ENCODE data around the gene GNMT.
"Not testable (repeated sequence)": the region's sequence is repeated elsewhere in the genome, so short reads cannot be mapped to it uniquely, and the experiment has no call there.

GNMT gene

DNA sequence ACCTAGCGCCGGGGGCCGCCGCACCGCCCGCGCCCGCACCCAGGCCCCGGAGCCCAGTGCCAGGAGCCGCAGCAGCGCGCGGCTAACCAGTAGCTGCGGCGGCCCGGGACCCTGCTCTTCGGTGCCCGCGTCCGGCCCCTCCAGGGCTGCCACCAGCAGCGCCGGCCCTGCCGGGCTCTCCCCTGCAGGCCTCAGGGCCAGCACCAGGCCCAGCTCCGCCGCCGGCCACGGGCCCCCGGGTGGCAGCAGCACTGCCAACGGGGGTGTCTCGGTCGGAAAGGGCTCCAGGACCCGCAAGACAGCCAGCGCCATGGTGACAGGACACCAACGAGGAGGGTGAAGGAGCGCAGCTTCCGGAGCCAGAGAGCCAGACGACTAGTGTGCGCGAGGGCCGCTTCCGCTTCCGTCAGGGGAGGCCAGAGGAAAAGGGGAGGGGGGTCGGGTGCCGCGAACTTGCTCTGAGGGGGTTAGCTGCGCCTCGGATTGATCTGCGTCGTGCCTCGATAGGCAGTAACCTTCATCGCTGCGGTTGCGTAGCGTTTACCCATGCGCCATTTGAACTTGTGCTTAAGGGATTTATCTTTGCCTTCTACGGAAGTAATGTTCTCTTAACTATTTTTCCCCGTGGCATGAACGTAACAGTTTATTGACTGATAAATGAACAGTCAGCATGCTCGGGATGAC, 18.4 kb downstream of the GNMT start, which contains the start of gene PEX6:
PEX6 (minus strand) TSS at position 343 of the 684 bp plus-strand sequence; CDS start at position 312, 31 bp downstream.
- DNase-seq: peak; percentile 92

GRCh38 chr6:42979523-42980177, 19.1 kb downstream of the GNMT start:
- DNase-seq: no peak

DNA sequence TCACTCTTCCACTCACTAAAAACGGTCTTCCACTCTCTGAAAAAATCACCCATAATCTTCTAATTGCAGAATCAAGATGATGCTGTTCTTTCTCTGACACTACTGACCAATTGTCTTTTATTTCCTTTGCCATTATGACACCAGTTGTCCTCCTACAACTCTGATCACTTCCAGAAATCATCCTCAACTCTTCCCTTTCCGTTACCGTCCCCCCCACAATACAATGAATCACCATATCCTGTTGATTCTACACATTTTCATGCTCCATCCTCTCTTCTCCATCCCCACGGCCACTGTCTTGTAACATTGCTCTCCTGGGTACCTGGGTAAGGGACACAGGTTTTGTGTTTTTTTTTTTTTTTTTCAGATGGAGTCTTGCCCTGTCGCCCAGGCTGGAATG, 21.3 kb downstream of the GNMT start:
- DNase-seq: no peak

- DNase-seq: peak; percentile 99
Observed at GRCh38 chr6:42984001-42984923, 23.7 kb downstream of the GNMT start, which contains the start of gene PPP2R5D. TSS of gene PPP2R5D (plus strand) at chr6:42984570. CDS start at chr6:42984678, 108 bp downstream.

DNA sequence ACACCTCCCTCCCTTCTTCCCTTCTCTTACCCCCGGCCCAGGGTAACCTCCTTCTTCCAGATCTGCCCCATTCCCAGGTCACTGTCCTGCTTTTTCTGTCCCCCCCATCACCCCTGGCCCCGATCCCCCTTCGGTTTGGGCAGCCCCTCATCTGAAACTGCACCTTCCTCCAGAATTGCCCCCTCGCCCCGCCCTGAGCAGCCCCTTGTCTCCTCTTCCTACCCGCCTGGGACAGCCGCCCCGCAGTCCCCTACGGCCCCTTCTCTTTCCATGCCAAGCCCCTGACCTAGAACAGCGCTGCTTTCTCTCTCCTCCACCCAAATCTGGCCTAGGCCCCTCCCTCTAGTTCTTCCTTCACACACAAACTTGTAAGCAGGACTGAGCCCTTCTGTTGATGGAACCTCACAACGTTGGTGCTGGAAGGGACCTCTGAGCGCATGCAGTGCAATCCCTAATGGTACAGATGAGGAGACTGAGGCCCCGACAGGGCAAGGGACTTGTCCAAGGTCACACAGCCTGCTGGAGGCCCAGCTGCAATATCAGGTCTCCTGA, 24.4 kb downstream of the GNMT start:
- no peak for DNase-seq

GRCh38 chr6:42987533-42988451, 27.2 kb downstream of the GNMT start:
- no peak for DNase-seq

DNA sequence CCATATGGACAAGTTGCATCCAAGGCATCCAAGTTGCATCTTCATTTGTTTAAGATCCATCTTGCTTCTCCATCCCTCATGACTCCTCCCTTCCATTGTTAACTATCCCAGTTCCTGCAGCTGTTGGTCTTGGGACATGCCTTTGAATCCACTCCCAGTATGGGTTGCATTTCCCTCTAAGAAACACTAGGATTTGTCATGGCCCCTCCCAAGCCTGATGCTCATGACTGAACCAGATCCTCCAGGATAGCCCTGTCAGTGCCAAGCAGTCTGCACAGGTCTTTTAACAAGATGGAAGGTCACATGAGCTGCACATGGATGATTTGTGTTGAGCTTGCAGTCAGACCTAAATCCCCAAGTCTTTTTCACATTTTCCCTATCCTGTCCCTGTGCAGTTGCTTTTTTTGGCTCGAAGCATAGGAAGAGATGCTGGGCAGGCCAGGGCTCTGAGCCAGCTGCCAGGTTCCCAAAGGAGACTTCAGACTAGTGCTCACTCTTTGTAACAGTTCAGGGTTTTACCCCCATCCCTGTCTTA, 28.0 kb downstream of the GNMT start:
- no peak for DNase-seq

DNA sequence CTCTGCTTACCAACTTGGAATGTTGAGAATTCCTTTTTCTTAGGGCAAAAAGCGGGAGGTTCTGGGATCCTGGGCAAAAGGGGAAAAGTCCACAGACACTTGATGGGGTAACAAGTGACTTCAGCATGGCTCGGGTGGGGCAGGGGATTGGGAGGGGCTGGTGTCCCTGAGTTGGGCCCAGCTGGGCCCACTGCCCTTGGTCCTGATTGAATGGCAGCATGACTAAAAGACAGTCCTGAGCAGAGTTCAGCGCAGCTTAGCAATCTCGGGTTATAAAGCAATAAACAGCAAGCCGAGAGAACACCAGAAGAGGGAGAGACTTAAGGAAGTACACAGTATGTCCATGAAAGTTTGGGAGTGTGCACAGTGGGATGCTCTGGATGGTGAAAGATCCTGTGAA, 29.4 kb downstream of the GNMT start:
- no peak for DNase-seq

DNA sequence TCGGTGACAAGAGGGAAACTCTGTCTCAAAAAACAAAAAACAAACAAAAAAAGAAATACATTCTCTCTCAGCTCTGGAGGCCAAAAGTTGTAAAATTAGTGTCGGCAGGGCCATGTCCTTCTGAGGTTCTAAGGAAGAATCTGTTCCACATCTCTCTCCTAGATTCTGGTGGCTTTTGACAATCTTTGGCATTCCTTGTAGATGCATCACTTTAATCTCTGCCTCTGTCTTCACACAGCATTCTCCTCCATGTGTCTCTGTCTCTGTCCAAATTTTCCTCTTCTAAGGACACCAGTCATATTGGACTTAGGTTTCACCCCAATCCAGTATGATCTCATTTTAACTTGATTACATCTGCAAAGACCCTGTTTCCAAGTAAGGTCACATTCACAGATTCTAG, 32.9 kb downstream of the GNMT start:
- DNase-seq: no peak

GRCh38 chr6:42996513-42996912, 36.0 kb downstream of the GNMT start:
- no peak for DNase-seq

DNA sequence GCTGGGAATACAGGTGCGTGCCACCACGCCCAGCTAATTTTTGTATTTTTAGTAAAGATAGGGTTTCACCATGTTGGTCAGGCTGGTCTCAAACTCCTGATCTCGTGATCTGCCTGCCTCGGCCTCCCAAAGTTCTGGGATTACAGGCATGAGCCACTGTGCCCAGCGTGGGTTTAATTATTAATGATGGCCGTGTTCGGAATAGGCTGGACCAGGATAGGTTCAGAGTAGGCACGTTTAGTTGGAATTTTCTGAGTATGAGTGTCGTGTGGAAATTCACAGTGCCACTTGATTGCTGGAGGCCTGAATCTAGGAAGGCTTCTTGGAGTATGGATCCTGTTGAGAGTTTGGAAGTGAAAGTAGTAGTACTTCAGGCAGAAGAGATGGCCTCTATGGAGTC, 37.7 kb downstream of the GNMT start:
- DNase-seq: not testable (repeated sequence)

- no peak for DNase-seq
Observed at GRCh38 chr6:43001843-43002242, 41.3 kb downstream of the GNMT start.

GRCh38 chr6:43005844-43006243, 45.3 kb downstream of the GNMT start:
- no peak for DNase-seq

DNA sequence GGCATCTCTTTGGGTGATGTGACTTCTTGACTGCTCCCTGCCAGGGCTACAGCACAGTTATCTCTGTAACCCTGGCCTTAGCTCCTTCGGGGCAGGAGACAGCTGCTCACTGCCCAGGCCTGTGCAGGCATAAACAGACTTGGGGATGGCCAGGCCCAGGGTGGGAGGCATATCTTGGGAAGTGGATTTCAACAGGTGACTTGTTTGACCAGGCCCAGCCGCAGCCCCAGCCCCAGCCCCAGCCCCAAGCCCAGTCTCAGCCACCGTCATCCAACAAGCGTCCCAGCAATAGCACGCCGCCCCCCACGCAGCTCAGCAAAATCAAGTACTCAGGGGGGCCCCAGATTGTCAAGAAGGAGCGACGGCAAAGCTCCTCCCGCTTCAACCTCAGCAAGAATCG, 45.7 kb downstream of the GNMT start:
- DNase-seq: no peak

GRCh38 chr6:43007126-43007525, 46.6 kb downstream of the GNMT start:
- DNase-seq: no peak

GRCh38 chr6:43009124-43009523, 48.6 kb downstream of the GNMT start:
- peak; percentile 2 for DNase-seq

GRCh38 chr6:43011207-43011606, 50.7 kb downstream of the GNMT start:
- no peak for DNase-seq

GRCh38 chr6:43012364-43012763, 51.8 kb downstream of the GNMT start:
- no peak for DNase-seq

GRCh38 chr6:43013097-43013842, 52.7 kb downstream of the GNMT start:
- DNase-seq: no peak
